NT2/D1 (cell line): ENCODE results near the gene CD58.
"Not testable (repeated sequence)": the region's sequence is repeated elsewhere in the genome, so short reads cannot be mapped to it uniquely, and the experiment has no call there.

Experiments
- SUZ12 ChIP-seq: IDR thresholded peaks from 2 replicates; pipeline ENCODE4 v1.6.1; 2011; ENCODE audit not compliant: insufficient read length, insufficient read depth; ENCODE audit errors: extremely low read depth
- YY1 ChIP-seq: IDR thresholded peaks from 2 replicates; pipeline ENCODE4 v1.6.1; 2011; ENCODE audit not compliant: insufficient read length, insufficient read depth
- ZNF274 ChIP-seq: IDR thresholded peaks from 2 replicates; pipeline ENCODE4 v1.6.1; 2011; ENCODE audit warnings: mild to moderate bottlenecking, low read depth, low read length

GRCh38 chr1:116599369-116599768, 28.5 kb upstream of the CD58 start:
- not testable (repeated sequence) for TF ChIP-seq ZNF274, SUZ12, YY1
